Adrenal gland (tissue), 5 donors: ENCODE results near the gene CENPF.

Source experiments
- CTCF ChIP-seq, 6 experiments: fragments of 450-650 bp in 4 of 6; fragments of 200-600 bp in 2 of 6; sonication (generic) in 1 of 6; IDR thresholded peaks; 1 replicate in 5 of 6; 2 replicates in 1 of 6; pipeline versions ENCODE4 v1.5.1 to v1.8.0; 2016 to 2021; ENCODE audit warnings: antibody characterized with exemption in 6 of 6, mild to moderate bottlenecking in 2 of 6, moderate library complexity in 1 of 6
- POLR2A ChIP-seq, 2 donors: fragments of 450-650 bp; IDR thresholded peaks; one replicate each; pipeline ENCODE4 v1.6.1; 2017; ENCODE audit warnings: antibody characterized with exemption in 2 of 2, mild to moderate bottlenecking in 2 of 2, moderate library complexity in 1 of 2
- donor health status: DM: no; HTN: no; CAD: no.

GRCh38 chr1:214658175-214658574, 55.2 kb downstream of the CENPF start:
- TF ChIP-seq CTCF (IDR thresholded peaks at IDR 0.05) (no peak), POLR2A (IDR thresholded peaks at IDR 0.05) (no peak)
